Breast epithelium (tissue), 3 donors: ENCODE data around the gene VSIG8.

Experiments used
- POLR2AphosphoS5 ChIP-seq, 3 donors: sonication (generic); formaldehyde crosslinking; IDR thresholded peaks; one replicate each; pipeline ENCODE4 v1.6.1; 2017; ENCODE audit warnings: antibody characterized with exemption in 3 of 3
- TF ChIP-seq, protein P1 (sequence below), 3 donors: fragments of 450-650 bp; IDR thresholded peaks; one replicate each; pipeline ENCODE4 v1.5.1; 2016 to 2017; ENCODE audit warnings: antibody characterized with exemption in 3 of 3, mild to moderate bottlenecking in 3 of 3, moderate library complexity in 3 of 3

DNA sequence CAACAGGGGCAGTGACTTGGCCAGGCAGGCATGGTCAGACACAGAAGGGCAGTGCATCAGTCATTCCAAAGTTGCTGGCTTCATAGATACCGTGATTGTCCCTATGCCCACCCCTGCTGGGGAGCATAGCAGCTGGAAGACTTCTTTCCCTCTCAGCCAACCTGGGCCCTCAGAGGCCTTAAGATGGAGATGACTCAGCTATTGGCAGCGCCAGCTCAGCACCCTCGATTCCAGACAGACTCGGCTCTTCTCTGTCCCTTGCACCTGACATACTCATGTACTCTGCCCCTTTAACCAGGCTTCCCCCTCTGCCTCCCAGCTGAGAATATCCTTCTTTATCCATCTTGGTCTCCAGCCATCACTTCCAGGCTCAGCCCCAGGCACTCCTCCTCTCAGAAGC is 19.0 kb downstream of the VSIG8 start:
- no peak for TF ChIP-seq POLR2AphosphoS5 (IDR thresholded peaks at IDR 0.05)
- TF ChIP-seq, protein P1, sequence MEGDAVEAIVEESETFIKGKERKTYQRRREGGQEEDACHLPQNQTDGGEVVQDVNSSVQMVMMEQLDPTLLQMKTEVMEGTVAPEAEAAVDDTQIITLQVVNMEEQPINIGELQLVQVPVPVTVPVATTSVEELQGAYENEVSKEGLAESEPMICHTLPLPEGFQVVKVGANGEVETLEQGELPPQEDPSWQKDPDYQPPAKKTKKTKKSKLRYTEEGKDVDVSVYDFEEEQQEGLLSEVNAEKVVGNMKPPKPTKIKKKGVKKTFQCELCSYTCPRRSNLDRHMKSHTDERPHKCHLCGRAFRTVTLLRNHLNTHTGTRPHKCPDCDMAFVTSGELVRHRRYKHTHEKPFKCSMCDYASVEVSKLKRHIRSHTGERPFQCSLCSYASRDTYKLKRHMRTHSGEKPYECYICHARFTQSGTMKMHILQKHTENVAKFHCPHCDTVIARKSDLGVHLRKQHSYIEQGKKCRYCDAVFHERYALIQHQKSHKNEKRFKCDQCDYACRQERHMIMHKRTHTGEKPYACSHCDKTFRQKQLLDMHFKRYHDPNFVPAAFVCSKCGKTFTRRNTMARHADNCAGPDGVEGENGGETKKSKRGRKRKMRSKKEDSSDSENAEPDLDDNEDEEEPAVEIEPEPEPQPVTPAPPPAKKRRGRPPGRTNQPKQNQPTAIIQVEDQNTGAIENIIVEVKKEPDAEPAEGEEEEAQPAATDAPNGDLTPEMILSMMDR (IDR thresholded peaks at IDR 0.05) = no peak
